GM23248 (cell line): ENCODE data around the gene TSPOAP1.

Experiments
- EZH2 ChIP-seq: fragments of 200-600 bp; sonication (generic); IDR thresholded peaks from 2 replicates; pipeline ENCODE4 v1.6.1; 2018; ENCODE audit warnings: antibody characterized with exemption, mild to moderate bottlenecking; ENCODE audit not compliant: insufficient read depth, poor library complexity, severe bottlenecking
- EZH2phosphoT487 ChIP-seq: fragments of 200-600 bp; sonication (generic); IDR thresholded peaks from 2 replicates; pipeline ENCODE4 v1.6.1; 2018; ENCODE audit warnings: antibody characterized with exemption, moderate library complexity, mild to moderate bottlenecking, low read depth; ENCODE audit not compliant: insufficient read depth

GRCh38 chr17:58306131-58306951 lies 22.3 kb downstream of the TSPOAP1 start:
- TF ChIP-seq EZH2phosphoT487 (no peak), EZH2 (no peak)
